Measurements from ENCODE around the gene MRC2. TPM values are rescaled to one million over a fixed set of nuclear protein-coding genes. Genes with fewer than 3 reads are reported as not detected.

The MRC2 gene
- total and polyA plus RNA-seq, 2 of the 13 experiments (the other 11 are each of a cell fraction or from before 2014, with no cell fraction given): not detected

DNA sequence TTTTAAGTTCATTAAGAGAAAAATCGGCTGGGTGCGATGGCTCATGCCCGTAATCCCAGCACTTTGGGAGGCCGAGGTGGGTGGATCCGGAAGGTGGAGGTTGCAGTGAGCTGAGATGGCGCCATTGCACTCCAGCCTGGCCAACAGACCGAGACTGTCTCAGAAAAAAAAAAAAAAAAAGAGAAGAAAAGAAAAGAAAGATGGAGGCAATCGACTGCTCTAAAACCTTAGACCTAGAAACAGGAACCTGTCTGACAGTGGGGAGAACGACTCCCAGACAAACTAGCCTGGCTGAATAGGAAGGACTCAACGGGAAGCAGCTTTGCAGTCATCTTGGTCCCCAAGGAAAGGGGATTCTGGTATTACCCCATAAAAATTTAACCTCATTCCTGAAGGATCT is 13.7 kb downstream of the MRC2 start:
- no peaks in the 10 kb centered on the region for H4K20me1 ChIP-seq (ENCODE audit: insufficient read depth, low read length)

DNA sequence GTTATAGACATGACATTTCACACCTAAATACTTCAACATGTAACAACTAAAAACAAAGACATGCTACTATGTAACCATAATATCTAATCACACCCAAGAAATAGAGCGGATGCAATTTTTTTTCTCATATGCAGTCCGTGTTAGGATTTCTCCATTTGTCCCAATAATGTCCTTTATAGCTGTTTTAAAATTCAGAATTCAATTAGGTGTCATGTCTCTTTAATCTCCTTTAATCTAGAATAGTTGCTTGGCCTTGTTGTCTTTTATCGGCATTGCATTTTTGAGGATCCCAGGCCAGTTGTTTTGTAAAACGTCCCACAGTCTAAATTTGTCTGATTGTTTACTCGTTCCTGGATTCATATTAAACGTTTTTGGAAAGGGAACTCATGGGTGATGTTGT is 14.5 kb downstream of the MRC2 start:
- no peak overlapping the region for H3K4me3 ChIP-seq (replicated peaks in 1 of 3; ENCODE audit: insufficient read depth in 1 of 3, low read depth in 2 of 3, low read length in 3 of 3)
- ChIA-PET POLR2A (no interaction called here), CTCF (ENCODE audit: low intra/inter-chr PET ratio, low total read pairs) (no interaction called here)
- H3K79me2 ChIP-seq (ENCODE audit: insufficient read depth, low read length): no peaks in the 10 kb centered on the region
- no peak overlapping the region for H3K9ac ChIP-seq (ENCODE audit: insufficient read depth, low read depth, low read length)
- H3K9me3 ChIP-seq (ENCODE audit: low read length): no peaks in the 10 kb centered on the region
- no peak overlapping the region for H3K27ac ChIP-seq (ENCODE audit: extremely low read length, insufficient read depth, low read length)
- no peaks in the 10 kb centered on the region for H4K20me1 ChIP-seq (ENCODE audit: insufficient read depth, low read length)
- FAIRE-seq (no peak), DNase-seq (ENCODE audit: low spot score) (no peak), ATAC-seq (no peak)
- intact Hi-C loops (cut with micrococcal nuclease; ENCODE audit: unreplicated experiment): no loop called here
- peaks cover 43% of the 10 kb centered on the region for H3K4me1 ChIP-seq (ENCODE audit: insufficient read depth, low read length)
- H3K4me2 ChIP-seq (ENCODE audit: low read depth, low read length): no peak overlapping the region
- in situ Hi-C loops (cut with HindIII; ENCODE audit: extremely low pct_ligation_motif_present, low pct_unique_long_range_greater_than_20kb): no loop called here
- H3K36me3 ChIP-seq (replicated peaks in 1 of 2; ENCODE audit: control insufficient read depth in 1 of 2, insufficient read depth in 2 of 2, low read length in 2 of 2): no peaks in the 10 kb centered on the region
- H3K27me3 ChIP-seq (ENCODE audit: control insufficient read depth in 1 of 2, insufficient read depth in 2 of 2, low read length in 2 of 2): peaks cover 0 to 17% of the 10 kb centered on the region in 2 experiments; a peak in 2 of 5 replicates
- TF ChIP-seq, protein P1, sequence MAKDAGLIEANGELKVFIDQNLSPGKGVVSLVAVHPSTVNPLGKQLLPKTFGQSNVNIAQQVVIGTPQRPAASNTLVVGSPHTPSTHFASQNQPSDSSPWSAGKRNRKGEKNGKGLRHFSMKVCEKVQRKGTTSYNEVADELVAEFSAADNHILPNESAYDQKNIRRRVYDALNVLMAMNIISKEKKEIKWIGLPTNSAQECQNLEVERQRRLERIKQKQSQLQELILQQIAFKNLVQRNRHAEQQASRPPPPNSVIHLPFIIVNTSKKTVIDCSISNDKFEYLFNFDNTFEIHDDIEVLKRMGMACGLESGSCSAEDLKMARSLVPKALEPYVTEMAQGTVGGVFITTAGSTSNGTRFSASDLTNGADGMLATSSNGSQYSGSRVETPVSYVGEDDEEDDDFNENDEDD (CRISPR knock-in tag; IDR thresholded peaks at IDR 0.05; ENCODE audit: borderline replicate concordance): no peak
- TF ChIP-seq HNRNPL (IDR thresholded peaks at IDR 0.05; ENCODE audit: low read depth, low read length): no peak
- TF ChIP-seq, protein P2, sequence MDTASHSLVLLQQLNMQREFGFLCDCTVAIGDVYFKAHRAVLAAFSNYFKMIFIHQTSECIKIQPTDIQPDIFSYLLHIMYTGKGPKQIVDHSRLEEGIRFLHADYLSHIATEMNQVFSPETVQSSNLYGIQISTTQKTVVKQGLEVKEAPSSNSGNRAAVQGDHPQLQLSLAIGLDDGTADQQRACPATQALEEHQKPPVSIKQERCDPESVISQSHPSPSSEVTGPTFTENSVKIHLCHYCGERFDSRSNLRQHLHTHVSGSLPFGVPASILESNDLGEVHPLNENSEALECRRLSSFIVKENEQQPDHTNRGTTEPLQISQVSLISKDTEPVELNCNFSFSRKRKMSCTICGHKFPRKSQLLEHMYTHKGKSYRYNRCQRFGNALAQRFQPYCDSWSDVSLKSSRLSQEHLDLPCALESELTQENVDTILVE (CRISPR knock-in tag; IDR thresholded peaks at IDR 0.05): no peak
- WGBS (ENCODE audit: low lambda C conversion rate): 41% methylated on average over 6 of the region's 6 CpGs
- no peak overlapping the region for H2AFZ ChIP-seq (ENCODE audit: low read length)
- no TSS peak for BruUV-seq (replicated peaks)

More for the DNA sequence above, 13.7 kb downstream of the MRC2 start:
- H3K27me3 ChIP-seq (ENCODE audit: control insufficient read depth in 1 of 2, insufficient read depth in 2 of 2, low read length in 2 of 2): peaks cover 0 to 12% of the 10 kb centered on the region in 2 experiments; a peak in 1 of 5 replicates
- H3K36me3 ChIP-seq (replicated peaks in 1 of 2; ENCODE audit: control insufficient read depth in 1 of 2, insufficient read depth in 2 of 2, low read length in 2 of 2): no peaks in the 10 kb centered on the region
- H3K27ac ChIP-seq (ENCODE audit: extremely low read length, insufficient read depth, low read length): no peak overlapping the region
- WGBS (ENCODE audit: low lambda C conversion rate): 51% methylated on average over 10 of the region's 10 CpGs
- no peak for FAIRE-seq
- BruUV-seq (replicated peaks): no TSS peak
- TF ChIP-seq ZNF644 (CRISPR knock-in tag; IDR thresholded peaks at IDR 0.05; ENCODE audit: low read depth) (0 out of 2 replicates have a peak, but pooled peaks have one; percentile 8), TCF7L2 (IDR thresholded peaks at IDR 0.05; ENCODE audit: low read depth, low read length) (no peak)
- no peaks in the 10 kb centered on the region for H3K79me2 ChIP-seq (ENCODE audit: insufficient read depth, low read length)
- H3K4me3 ChIP-seq (replicated peaks in 1 of 3; ENCODE audit: insufficient read depth in 1 of 3, low read depth in 2 of 3, low read length in 3 of 3): no peak overlapping the region
- no peaks in the 10 kb centered on the region for H3K9me3 ChIP-seq (ENCODE audit: low read length)
- CTCF ChIA-PET (ENCODE audit: low intra/inter-chr PET ratio, low total read pairs): no interaction called here
- peaks cover 50% of the 10 kb centered on the region for H3K4me1 ChIP-seq (ENCODE audit: insufficient read depth, low read length)
- ATAC-seq: no peak
- no peak overlapping the region for H2AFZ ChIP-seq (ENCODE audit: low read length)
- H3K4me2 ChIP-seq (ENCODE audit: low read depth, low read length): no peak overlapping the region; the same call in 1 of the 2 replicates
- in situ Hi-C loops (cut with HindIII; ENCODE audit: extremely low pct_ligation_motif_present, low pct_unique_long_range_greater_than_20kb) (no loop called here), intact Hi-C loops (cut with micrococcal nuclease; ENCODE audit: unreplicated experiment) (no loop called here)
- POLR2A ChIA-PET: no interaction called here
- H3K9ac ChIP-seq (ENCODE audit: insufficient read depth, low read depth, low read length): no peak overlapping the region
- DNase-seq (ENCODE audit: low spot score): no peak

Data from HepG2 (cell line).